GM12892 (cell line): ENCODE results near the gene FRMPD4.

ENCODE experiments used
- POLR2A ChIP-seq: IDR thresholded peaks from 2 replicates; pipeline ENCODE4 v1.6.1; 2011; ENCODE audit warnings: low read depth, low read length, control low read depth
- POLR2AphosphoS5 ChIP-seq: IDR thresholded peaks from 2 replicates; pipeline ENCODE4 v1.6.1; 2011; ENCODE audit warnings: low read depth, low read length, control low read depth
- TAF1 ChIP-seq: IDR thresholded peaks from 2 replicates; pipeline ENCODE4 v1.6.1; 2011; ENCODE audit warnings: low read depth, mild to moderate bottlenecking, control low read depth, low read length, borderline replicate concordance

DNA sequence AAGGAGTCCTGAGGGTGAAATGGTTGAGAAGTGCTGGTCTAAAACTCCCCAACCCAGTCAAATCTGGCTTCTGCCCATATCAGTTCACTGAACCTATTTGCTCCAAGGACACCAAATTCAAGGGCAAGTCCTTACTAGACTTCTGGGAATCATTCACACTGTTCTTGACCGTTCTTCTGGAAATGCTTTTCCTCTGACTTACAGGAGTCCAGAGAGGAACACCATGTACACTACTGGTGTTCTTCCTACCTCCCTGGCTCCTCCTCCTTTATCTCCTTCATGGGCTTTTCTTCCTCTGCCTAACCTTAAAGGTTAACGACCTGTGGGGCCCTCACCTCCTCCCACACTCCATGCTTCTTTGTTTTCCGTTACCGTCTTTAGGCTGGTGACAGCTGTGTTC, 281.3 kb downstream of the FRMPD4 start:
- no peak for TF ChIP-seq POLR2A
- TF ChIP-seq POLR2AphosphoS5 = no peak
- no peak for TF ChIP-seq TAF1
